A673 (cell line): ENCODE data around the gene PROZ.

Source experiments
- EZH2 ChIP-seq: fragments of 200-600 bp; sonication (generic); IDR thresholded peaks from 2 replicates; pipeline ENCODE4 v1.6.1; 2017; ENCODE audit warnings: borderline replicate concordance, low read depth, mild to moderate bottlenecking, mixed read lengths, antibody characterized with exemption, low read length; ENCODE audit not compliant: poor library complexity, severe bottlenecking
- TF ChIP-seq, protein P1 (sequence below): fragments of 300-800, 200-600 bp; sonication (generic); conservative IDR thresholded peaks from 2 replicates; pipeline ENCODE4 v1.5.1; 2017; ENCODE audit warnings: low read depth, mild to moderate bottlenecking, antibody characterized with exemption, low read length, moderate library complexity, mixed read lengths

DNA sequence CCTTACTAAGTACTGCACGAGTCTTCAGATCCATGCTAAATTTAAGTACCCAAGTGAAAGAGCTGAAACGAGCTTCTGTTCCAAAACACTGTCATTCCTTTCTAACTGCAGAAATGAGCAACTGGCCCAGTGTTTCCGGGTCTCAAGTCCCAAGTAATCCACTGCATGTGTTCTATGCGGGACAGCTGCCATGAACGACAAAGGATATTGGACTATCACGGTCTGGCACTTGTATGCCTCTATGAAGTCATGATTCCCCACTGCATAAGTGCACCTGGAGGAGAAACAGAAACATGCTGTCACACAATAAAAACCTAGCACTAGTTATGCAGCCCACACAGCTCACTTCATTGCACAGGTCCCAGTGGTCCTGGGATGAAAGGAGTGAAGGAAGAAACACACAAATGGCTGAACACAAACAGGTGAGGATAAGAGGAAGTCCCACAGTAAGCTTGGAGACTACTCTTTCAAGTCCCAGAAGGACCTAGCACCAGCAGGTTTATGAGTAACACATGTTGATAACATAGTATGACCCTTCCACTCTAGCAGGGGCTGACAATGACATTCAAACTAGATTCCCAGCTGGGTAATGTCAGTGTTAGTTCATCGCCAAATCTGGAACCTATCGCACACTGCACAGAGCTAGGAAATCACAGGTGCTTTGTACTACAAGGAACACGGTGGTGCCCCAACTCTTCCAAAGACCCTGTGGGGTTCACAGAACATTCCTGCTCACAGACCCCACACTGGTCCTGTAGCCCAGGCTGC is 38.7 kb downstream of the PROZ start:
- TF ChIP-seq, protein P1, sequence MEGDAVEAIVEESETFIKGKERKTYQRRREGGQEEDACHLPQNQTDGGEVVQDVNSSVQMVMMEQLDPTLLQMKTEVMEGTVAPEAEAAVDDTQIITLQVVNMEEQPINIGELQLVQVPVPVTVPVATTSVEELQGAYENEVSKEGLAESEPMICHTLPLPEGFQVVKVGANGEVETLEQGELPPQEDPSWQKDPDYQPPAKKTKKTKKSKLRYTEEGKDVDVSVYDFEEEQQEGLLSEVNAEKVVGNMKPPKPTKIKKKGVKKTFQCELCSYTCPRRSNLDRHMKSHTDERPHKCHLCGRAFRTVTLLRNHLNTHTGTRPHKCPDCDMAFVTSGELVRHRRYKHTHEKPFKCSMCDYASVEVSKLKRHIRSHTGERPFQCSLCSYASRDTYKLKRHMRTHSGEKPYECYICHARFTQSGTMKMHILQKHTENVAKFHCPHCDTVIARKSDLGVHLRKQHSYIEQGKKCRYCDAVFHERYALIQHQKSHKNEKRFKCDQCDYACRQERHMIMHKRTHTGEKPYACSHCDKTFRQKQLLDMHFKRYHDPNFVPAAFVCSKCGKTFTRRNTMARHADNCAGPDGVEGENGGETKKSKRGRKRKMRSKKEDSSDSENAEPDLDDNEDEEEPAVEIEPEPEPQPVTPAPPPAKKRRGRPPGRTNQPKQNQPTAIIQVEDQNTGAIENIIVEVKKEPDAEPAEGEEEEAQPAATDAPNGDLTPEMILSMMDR: no peak
- TF ChIP-seq EZH2: no peak
